ENCODE measurements around the gene NOD1. TPM values are rescaled to one million over a fixed set of nuclear protein-coding genes. Genes with fewer than 3 reads are reported as not detected.

The NOD1 gene
- total RNA-seq, 5 donors from 2014 or later (not counting 1 experiment from before 2014, with no cell fraction given) = 15.6 to 24.6 (median 19.4) TPM

- H3K4me1 Mint-ChIP-seq = peaks cover 81 to 83% (median 83%) of the 10 kb centered on the region in 3 donors
- Histone ChIP-seq H3K9me3 (no peaks in the 10 kb centered on the region), H3K27me3 (replicated peaks in 1 of 2; ENCODE audit: control insufficient read depth in 2 of 2, extremely low read depth in 1 of 2, insufficient read depth in 2 of 2, low read length in 1 of 2) (no peaks in the 10 kb centered on the region), H3K4me3 (ENCODE audit: control insufficient read depth in 1 of 2, extremely low read depth in 1 of 2, low read length in 1 of 2) (no peak overlapping the region), H3K4me1 (ENCODE audit: control insufficient read depth in 1 of 2, extremely low read depth in 1 of 2, insufficient read depth in 2 of 2, low read length in 2 of 2) (peaks cover 11 to 25% of the 10 kb centered on the region in 2 experiments), H3K27ac (ENCODE audit: low read length) (no peak overlapping the region), H3K36me3 (ENCODE audit: control insufficient read depth in 2 of 2, extremely low read depth in 1 of 2, insufficient read depth in 1 of 2, low read length in 1 of 2) (peaks cover 0 to 4% of the 10 kb centered on the region in 2 donors)
- H3K4me3 Mint-ChIP-seq = no peak overlapping the region
- H3K9me3 Mint-ChIP-seq = no peaks in the 10 kb centered on the region
- ChIA-PET CTCF (no interaction called here), POLR2A (interaction anchor here in 1 of 2 donors (0.6 kb wide), 1 partner anchor 12 kb away, joined by 3 read pairs; no protein-coding TSS in a partner anchor)
- H3K27ac Mint-ChIP-seq = no peak overlapping the region
- WGBS (ENCODE audit: insufficient coverage) = 100% methylated on average over 2 of the region's 4 CpGs
- DNase-seq (no peak), ATAC-seq (replicated peaks in 1 of 4) (no peak)
- no peaks in the 10 kb centered on the region for H3K27me3 Mint-ChIP-seq
- H3K36me3 Mint-ChIP-seq = peaks cover 26% of the 10 kb centered on the region
Observed at GRCh38 chr7:30468791-30469190, 9.8 kb downstream of the NOD1 start.

GRCh38 chr7:30468041-30468440 is 10.5 kb downstream of the NOD1 start:
- CTCF ChIA-PET = interaction anchor here in 1 of 2 donors (1.0 kb wide), 1 partner anchor 12 kb away, joined by 4 read pairs; no protein-coding TSS in a partner anchor
- H3K27me3 ChIP-seq (replicated peaks in 1 of 2; ENCODE audit: control insufficient read depth in 2 of 2, extremely low read depth in 1 of 2, insufficient read depth in 2 of 2, low read length in 1 of 2) = no peaks in the 10 kb centered on the region
- peaks cover 0 to 6% of the 10 kb centered on the region in 2 donors for H3K36me3 ChIP-seq (ENCODE audit: control insufficient read depth in 2 of 2, extremely low read depth in 1 of 2, insufficient read depth in 1 of 2, low read length in 1 of 2)
- 0% methylated on average over 1 of the region's 2 CpGs for WGBS (ENCODE audit: insufficient coverage)
- no peak overlapping the region for H3K4me3 Mint-ChIP-seq
- H3K36me3 Mint-ChIP-seq = peaks cover 26% of the 10 kb centered on the region
- DNase-seq (no peak), ATAC-seq (replicated peaks in 1 of 4) (no peak)
- H3K9me3 Mint-ChIP-seq = no peaks in the 10 kb centered on the region
- H3K27ac ChIP-seq (ENCODE audit: low read length) = no peak overlapping the region
- H3K27me3 Mint-ChIP-seq = no peaks in the 10 kb centered on the region
- peak overlapping the region; percentile 19 to 66 for H3K27ac Mint-ChIP-seq
- H3K4me1 Mint-ChIP-seq = peaks cover 75 to 81% (median 78%) of the 10 kb centered on the region in 3 donors
- no peak overlapping the region for H3K4me3 ChIP-seq (ENCODE audit: control insufficient read depth in 1 of 2, extremely low read depth in 1 of 2, low read length in 1 of 2)
- POLR2A ChIA-PET = interaction anchor here in 1 of 2 donors (0.6 kb wide), 1 partner anchor 246 kb away, joined by 3 read pairs; no protein-coding TSS in a partner anchor
- H3K4me1 ChIP-seq (ENCODE audit: control insufficient read depth in 1 of 2, extremely low read depth in 1 of 2, insufficient read depth in 2 of 2, low read length in 2 of 2) = peaks cover 11 to 24% of the 10 kb centered on the region in 2 experiments
- H3K9me3 ChIP-seq = no peaks in the 10 kb centered on the region

- no peak overlapping the region for H3K27ac ChIP-seq (ENCODE audit: low read length)
- no peaks in the 10 kb centered on the region for H3K27me3 Mint-ChIP-seq
- H3K4me1 Mint-ChIP-seq = peaks cover 67 to 73% (median 71%) of the 10 kb centered on the region in 3 donors
- H3K4me3 ChIP-seq (ENCODE audit: control insufficient read depth in 1 of 2, extremely low read depth in 1 of 2, low read length in 1 of 2) = no peak overlapping the region
- no peaks in the 10 kb centered on the region for H3K27me3 ChIP-seq (replicated peaks in 1 of 2; ENCODE audit: control insufficient read depth in 2 of 2, extremely low read depth in 1 of 2, insufficient read depth in 2 of 2, low read length in 1 of 2)
- ATAC-seq (replicated peaks in 1 of 4) (no peak), DNase-seq (no peak)
- peaks cover 10 to 16% of the 10 kb centered on the region in 2 experiments for H3K4me1 ChIP-seq (ENCODE audit: control insufficient read depth in 1 of 2, extremely low read depth in 1 of 2, insufficient read depth in 2 of 2, low read length in 2 of 2)
- ChIA-PET CTCF (no interaction called here), POLR2A (no interaction called here)
- no peaks in the 10 kb centered on the region for H3K9me3 ChIP-seq
- H3K36me3 ChIP-seq (ENCODE audit: control insufficient read depth in 2 of 2, extremely low read depth in 1 of 2, insufficient read depth in 1 of 2, low read length in 1 of 2) = peaks cover 0 to 6% of the 10 kb centered on the region in 2 donors
- WGBS (ENCODE audit: insufficient coverage) = 83% methylated on average over 2 of the region's 4 CpGs
- H3K36me3 Mint-ChIP-seq = peaks cover 20% of the 10 kb centered on the region
- no peak overlapping the region for H3K27ac Mint-ChIP-seq
- H3K9me3 Mint-ChIP-seq = no peaks in the 10 kb centered on the region
- no peak overlapping the region for H3K4me3 Mint-ChIP-seq
Observed at GRCh38 chr7:30467271-30467670, 11.3 kb downstream of the NOD1 start.

- Histone ChIP-seq H3K27ac (ENCODE audit: low read length) (no peak overlapping the region), H3K9me3 (no peaks in the 10 kb centered on the region), H3K36me3 (ENCODE audit: control insufficient read depth in 2 of 2, extremely low read depth in 1 of 2, insufficient read depth in 1 of 2, low read length in 1 of 2) (peaks cover 0 to 6% of the 10 kb centered on the region in 2 donors), H3K4me1 (ENCODE audit: control insufficient read depth in 1 of 2, extremely low read depth in 1 of 2, insufficient read depth in 2 of 2, low read length in 2 of 2) (peaks cover 7% of the 10 kb centered on the region in 2 experiments), H3K27me3 (replicated peaks in 1 of 2; ENCODE audit: control insufficient read depth in 2 of 2, extremely low read depth in 1 of 2, insufficient read depth in 2 of 2, low read length in 1 of 2) (no peaks in the 10 kb centered on the region), H3K4me3 (ENCODE audit: control insufficient read depth in 1 of 2, extremely low read depth in 1 of 2, low read length in 1 of 2) (no peak overlapping the region)
- H3K36me3 Mint-ChIP-seq = peaks cover 19% of the 10 kb centered on the region
- no peak overlapping the region for H3K27ac Mint-ChIP-seq
- ChIA-PET POLR2A (interaction anchor here in 1 of 2 donors (0.6 kb wide), 1 partner anchor 489 kb away, joined by 3 read pairs; no protein-coding TSS in a partner anchor), CTCF (no interaction called here)
- no peak for ATAC-seq (replicated peaks in 1 of 4)
- H3K4me3 Mint-ChIP-seq = no peak overlapping the region
- H3K4me1 Mint-ChIP-seq = peaks cover 57 to 63% (median 61%) of the 10 kb centered on the region in 3 donors
- H3K27me3 Mint-ChIP-seq = no peaks in the 10 kb centered on the region
- WGBS (ENCODE audit: insufficient coverage) = 96% methylated on average over 4 of the region's 4 CpGs
- DNase-seq = no peak
- no peaks in the 10 kb centered on the region for H3K9me3 Mint-ChIP-seq
Observed at GRCh38 chr7:30466266-30466665, 12.3 kb downstream of the NOD1 start.

GRCh38 chr7:30465811-30466180 is 12.8 kb downstream of the NOD1 start:
- Mint-ChIP-seq H3K4me3 (no peak overlapping the region), H3K27ac (no peak overlapping the region), H3K27me3 (no peaks in the 10 kb centered on the region), H3K36me3 (peaks cover 19% of the 10 kb centered on the region), H3K4me1 (peaks cover 53 to 58% (median 57%) of the 10 kb centered on the region in 3 donors), H3K9me3 (no peaks in the 10 kb centered on the region)
- no peak overlapping the region for H3K27ac ChIP-seq (ENCODE audit: low read length)
- ATAC-seq (replicated peaks in 1 of 4) = no peak
- DNase-seq = no peak
- H3K27me3 ChIP-seq (replicated peaks in 1 of 2; ENCODE audit: control insufficient read depth in 2 of 2, extremely low read depth in 1 of 2, insufficient read depth in 2 of 2, low read length in 1 of 2) = no peaks in the 10 kb centered on the region
- no peak overlapping the region for H3K4me3 ChIP-seq (ENCODE audit: control insufficient read depth in 1 of 2, extremely low read depth in 1 of 2, low read length in 1 of 2)
- ChIA-PET CTCF (interaction anchor here in 1 of 2 donors (0.7 kb wide), 1 partner anchor 424 kb away, joined by 3 read pairs; no protein-coding TSS in a partner anchor), POLR2A (no interaction called here)
- peaks cover 0 to 6% of the 10 kb centered on the region in 2 donors for H3K36me3 ChIP-seq (ENCODE audit: control insufficient read depth in 2 of 2, extremely low read depth in 1 of 2, insufficient read depth in 1 of 2, low read length in 1 of 2)
- H3K9me3 ChIP-seq = no peaks in the 10 kb centered on the region
- H3K4me1 ChIP-seq (ENCODE audit: control insufficient read depth in 1 of 2, extremely low read depth in 1 of 2, insufficient read depth in 2 of 2, low read length in 2 of 2) = peaks cover 5% of the 10 kb centered on the region in 2 experiments
- no CpG with 5 or more reads among the region's 2 CpGs for WGBS (ENCODE audit: insufficient coverage)

- H3K27me3 ChIP-seq (replicated peaks in 1 of 2; ENCODE audit: control insufficient read depth in 2 of 2, extremely low read depth in 1 of 2, insufficient read depth in 2 of 2, low read length in 1 of 2) = no peaks in the 10 kb centered on the region
- no peak overlapping the region for H3K4me3 ChIP-seq (ENCODE audit: control insufficient read depth in 1 of 2, extremely low read depth in 1 of 2, low read length in 1 of 2)
- Mint-ChIP-seq H3K27me3 (no peaks in the 10 kb centered on the region), H3K36me3 (peaks cover 15% of the 10 kb centered on the region), H3K9me3 (no peaks in the 10 kb centered on the region), H3K4me3 (no peak overlapping the region), H3K27ac (peak overlapping the region in 1 of 2 donors; percentile 27), H3K4me1 (peaks cover 48 to 54% (median 53%) of the 10 kb centered on the region in 3 donors)
- POLR2A ChIA-PET = no interaction called here
- H3K36me3 ChIP-seq (ENCODE audit: control insufficient read depth in 2 of 2, extremely low read depth in 1 of 2, insufficient read depth in 1 of 2, low read length in 1 of 2) = peaks cover 0 to 9% of the 10 kb centered on the region in 2 donors
- H3K4me1 ChIP-seq (ENCODE audit: control insufficient read depth in 1 of 2, extremely low read depth in 1 of 2, insufficient read depth in 2 of 2, low read length in 2 of 2) = peaks cover 5% of the 10 kb centered on the region in 2 experiments
- ATAC-seq (replicated peaks in 1 of 4) = no peak
- CTCF ChIA-PET = interaction anchor here in 1 of 2 donors (0.7 to 1.3 kb wide), 2 partner anchors 189 to 423 kb away, joined by 3 read pairs; no protein-coding TSS in a partner anchor
- H3K9me3 ChIP-seq = no peaks in the 10 kb centered on the region
- no peak for DNase-seq
- 100% methylated on average over 2 of the region's 5 CpGs for WGBS (ENCODE audit: insufficient coverage)
- no peak overlapping the region for H3K27ac ChIP-seq (ENCODE audit: low read length)
Observed at GRCh38 chr7:30465046-30465810, 13.4 kb downstream of the NOD1 start.
